ENCODE results near the gene UBA3.

Gene UBA3

GRCh38 chr3:69097407-69098086 lies 17.4 kb upstream of the UBA3 start:
- no peak for DNase-seq

GRCh38 chr3:69096299-69096698 lies 16.1 kb upstream of the UBA3 start:
- no peak for DNase-seq

DNA sequence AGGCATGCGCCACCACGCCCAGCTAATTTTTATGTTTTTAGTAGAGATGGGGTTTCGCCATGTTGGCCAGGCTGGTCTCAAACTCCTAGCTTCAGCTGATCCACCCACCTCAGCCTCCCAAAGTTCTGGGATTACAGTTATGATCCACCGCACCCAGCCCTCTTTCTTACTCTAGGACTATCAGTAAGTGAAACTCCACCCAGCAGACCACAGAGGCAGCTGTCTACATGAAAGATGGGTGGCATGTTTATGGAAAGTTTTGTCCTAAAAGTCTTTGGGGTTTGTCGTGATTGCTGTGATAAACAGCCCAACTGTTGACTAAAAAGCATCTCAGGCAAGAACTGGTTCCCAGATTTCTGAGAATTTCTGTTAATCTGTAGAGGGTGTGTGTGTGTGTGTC lies 15.5 kb upstream of the UBA3 start:
- DNase-seq: no peak

GRCh38 chr3:69094467-69095205 lies 14.5 kb upstream of the UBA3 start:
- DNase-seq: no peak

DNA sequence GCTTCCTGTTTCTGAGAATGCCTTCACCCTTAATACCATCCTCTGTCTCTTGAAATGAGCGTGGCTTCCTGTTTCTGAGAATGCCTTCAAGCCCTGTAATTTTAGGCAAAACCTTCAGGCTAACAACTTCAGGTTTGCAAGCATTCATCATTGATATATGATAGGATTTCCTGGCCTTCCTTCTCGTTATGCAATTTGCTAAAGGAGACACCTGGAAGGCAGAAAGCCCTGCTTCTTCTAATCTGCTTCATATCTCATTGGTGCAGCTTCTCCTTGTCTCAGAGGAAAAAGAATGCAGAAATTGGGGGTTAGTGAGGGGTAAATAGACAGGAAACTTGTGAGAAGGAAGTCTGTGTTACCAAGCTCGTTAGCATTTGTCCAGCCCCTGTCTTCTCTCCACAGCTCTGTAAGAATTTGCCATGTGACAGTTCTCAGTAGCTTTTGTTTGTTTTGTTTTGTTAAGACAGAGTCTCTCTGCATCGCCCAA lies 11.9 kb upstream of the UBA3 start:
- no peak for DNase-seq

GRCh38 chr3:69091389-69092029 lies 11.3 kb upstream of the UBA3 start:
- no peak for DNase-seq

- no peak for DNase-seq
Observed at GRCh38 chr3:69090021-69090420, 9.9 kb upstream of the UBA3 start.

DNA sequence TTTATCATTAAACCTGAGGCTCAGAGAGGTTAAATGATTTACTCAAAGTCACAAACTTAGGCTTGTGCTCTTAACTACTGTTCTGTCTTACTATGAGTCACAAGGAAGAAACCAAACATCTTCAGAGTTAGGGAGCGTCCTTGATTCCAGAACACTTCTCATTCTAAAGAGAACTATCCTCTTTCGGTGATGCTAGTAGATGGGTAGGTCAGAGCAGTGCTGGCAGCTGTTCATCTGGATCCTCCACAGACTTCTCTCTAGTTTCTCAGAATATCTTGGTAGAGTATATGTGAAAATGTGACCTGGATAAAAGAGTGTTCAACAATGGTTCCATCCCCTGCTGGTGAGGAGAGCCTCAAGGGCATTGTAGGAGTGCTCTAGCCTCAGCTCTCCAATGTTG lies 7.9 kb upstream of the UBA3 start:
- DNase-seq: no peak

- no peak for DNase-seq
Observed at GRCh38 chr3:69087030-69087791, 7.0 kb upstream of the UBA3 start.

DNA sequence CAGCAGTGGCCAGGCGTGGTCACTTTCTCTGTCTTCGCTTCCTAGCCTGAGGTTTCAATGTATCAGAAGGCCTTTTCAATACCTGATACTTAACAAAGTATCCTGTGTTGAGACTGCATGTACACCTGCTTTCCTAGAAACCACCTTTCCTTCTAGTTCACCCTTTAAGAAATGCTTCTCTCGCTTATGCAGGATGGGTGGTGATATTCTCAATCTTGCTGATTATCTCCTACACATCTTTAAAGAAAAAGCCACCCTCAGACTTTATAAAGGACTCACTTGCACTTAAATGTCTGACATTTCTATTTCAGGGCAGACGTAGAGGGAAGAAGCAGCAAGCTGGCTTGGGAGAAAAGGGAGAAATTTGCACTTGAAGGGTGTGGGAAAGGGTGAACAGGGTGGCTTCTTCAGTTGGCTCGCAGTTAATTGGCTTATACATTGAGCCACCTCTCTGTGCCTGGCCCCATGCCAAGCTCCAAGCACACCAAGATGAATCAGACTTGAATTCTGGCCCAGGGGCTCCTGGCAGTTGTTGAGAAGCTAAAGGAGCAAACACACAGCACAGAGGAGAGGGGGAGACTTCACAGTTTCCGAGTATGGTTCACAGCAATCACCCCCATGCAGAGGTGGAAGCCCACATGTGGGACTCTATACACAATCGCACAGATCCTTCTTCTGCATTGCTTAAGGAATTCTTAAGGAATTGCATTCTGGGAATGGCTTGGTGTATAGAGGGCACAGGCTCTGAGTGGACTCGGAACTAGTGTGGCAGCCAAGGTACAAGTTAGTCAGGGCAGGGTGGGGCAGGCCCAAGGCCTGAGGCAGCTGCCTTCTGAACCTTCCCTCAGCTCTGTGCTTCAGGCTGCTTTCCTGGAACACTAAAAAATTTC lies 5.9 kb upstream of the UBA3 start:
- DNase-seq: no peak

DNA sequence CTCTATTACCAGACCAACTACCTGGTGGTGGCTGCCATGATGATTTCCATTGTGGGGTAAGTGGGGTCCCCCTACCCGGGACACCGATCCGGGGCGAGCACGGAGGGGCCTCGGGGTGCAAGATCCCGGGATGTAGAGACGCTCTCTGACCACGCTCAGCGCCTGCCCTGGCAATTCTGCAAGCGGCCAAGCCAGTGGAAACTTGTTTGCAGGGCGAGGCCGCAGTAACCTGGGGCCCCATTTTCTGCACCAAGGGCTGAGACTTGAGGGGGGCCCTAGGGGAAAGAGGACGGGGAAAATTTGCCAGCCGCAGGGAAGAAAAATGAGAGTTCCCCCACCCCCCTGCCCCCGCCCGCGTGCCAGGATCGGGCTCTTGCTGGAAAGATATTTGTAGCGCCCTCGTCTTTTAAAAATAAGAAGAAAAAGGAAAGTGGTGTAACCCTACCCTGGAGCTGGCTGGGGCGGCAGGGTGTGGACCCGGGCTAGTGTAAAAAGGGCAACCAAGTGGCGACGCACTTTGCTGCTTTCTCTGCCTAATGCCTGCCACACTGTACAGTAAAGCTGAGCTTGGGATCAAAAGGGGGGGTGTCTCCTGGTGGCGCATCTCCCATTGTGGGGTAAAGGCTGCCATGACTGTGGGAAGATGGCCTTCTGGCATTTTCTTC lies 5.1 kb upstream of the UBA3 start:
- DNase-seq: no peak

GRCh38 chr3:69084326-69085167 lies 4.4 kb upstream of the UBA3 start, which contains the start of gene ARL6IP5:
ARL6IP5 (plus strand) TSS chr3:69084937; CDS start chr3:69085048, 111 bp downstream.
- no peak for DNase-seq

- no peak for DNase-seq
Observed at GRCh38 chr3:69082805-69083204, 2.6 kb upstream of the UBA3 start.

DNA sequence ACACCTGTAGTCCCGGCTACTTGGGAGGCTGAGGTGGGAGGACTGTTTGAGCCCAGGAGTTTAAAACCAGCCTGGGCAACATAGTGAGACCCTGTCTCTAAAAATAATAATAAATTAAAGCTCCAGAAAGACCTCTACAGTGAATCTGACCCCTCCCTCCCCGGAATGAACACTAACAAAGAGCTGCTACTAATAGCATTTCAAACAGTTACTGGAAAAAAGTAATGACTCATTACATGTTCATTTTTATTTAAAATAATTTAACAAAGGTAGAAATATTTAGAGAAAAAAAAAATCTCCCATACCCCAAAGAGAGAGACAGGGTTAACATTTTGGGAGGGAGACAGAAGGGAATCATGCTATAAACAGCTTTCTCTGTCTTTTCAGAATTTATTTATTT lies 2.2 kb upstream of the UBA3 start:
- DNase-seq: no peak

DNA sequence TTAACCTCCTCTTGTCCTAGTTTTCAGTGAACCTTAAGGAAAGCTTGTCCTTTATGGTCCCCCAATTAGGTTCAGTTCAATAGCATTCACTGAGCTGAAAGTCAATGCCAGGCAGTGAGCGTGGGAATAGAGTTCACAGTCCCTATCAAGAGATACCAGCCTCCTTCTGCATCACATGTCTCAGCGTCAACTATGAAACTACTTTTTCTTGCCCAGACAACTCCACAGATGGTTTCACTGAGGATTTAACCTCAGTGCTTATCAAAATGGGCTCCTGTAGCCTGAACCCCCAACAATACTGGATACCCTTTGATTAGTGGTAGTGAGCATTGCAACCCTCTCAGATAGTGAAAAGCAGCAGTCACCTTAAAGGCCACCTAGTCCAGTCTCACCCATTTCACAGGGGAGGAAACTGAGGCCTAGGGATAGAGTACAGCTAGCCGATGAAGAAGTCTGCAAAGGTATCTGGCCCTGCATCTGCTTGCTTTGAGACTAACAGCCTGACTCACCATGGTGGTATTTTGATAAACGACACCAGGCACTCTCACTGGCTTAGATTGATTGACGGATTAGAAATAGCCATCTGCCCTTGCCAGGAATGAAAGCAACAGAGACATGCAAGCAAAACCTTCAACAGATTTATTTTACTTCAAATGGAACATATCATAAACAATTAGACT lies 1.6 kb upstream of the UBA3 start:
- DNase-seq: no peak

- no peak for DNase-seq
Observed at GRCh38 chr3:69079269-69080159, 651 bp downstream of the UBA3 start.

DNA sequence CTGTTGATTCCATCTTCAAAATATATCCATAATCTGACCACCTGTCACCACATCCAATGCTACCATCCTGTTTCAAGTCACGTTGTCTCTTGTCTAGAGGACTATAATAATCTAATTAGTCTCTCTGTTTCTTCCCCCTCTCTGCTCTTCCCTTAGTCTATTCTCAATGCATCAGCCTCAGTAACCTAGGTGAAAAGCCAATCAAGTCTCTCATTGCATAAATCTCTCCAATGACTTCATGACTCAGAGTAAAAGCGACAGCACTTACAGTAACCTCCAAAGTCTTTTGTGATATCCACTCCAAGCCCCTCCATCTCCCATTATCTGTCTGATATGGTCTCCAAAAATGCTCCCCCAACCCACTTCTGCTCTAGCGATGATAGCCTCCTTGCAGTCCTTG lies 7.2 kb downstream of the UBA3 start:
- no peak for DNase-seq

- no peak for DNase-seq
Observed at GRCh38 chr3:69066121-69066520, 14.0 kb downstream of the UBA3 start.
